AG09309 (cell line): ENCODE results near the gene ZNF507.
"Not testable (repeated sequence)": the region's sequence is repeated elsewhere in the genome, so short reads cannot be mapped to it uniquely, and the experiment has no call there.

Source experiments
- DNase-seq: peaks from one replicate; pipeline ENCODE4 v3.0.0-alpha.2; 2010; ENCODE audit warnings: low read depth
- H3K4me3 ChIP-seq: 2 replicates; pipeline ENCODE4 v1.5.1; 2011; ENCODE audit warnings: mild to moderate bottlenecking, low read depth, low read length, moderate library complexity; ENCODE audit not compliant: control insufficient read depth
- TF ChIP-seq, protein P1 (sequence below): IDR thresholded peaks from 2 replicates; pipeline ENCODE4 v1.5.1; 2011; ENCODE audit warnings: mild to moderate bottlenecking, low read depth, low read length, inconsistent platforms; ENCODE audit not compliant: insufficient read depth, control insufficient read depth; ENCODE audit errors: missing control alignments

The ZNF507 gene

GRCh38 chr19:32415669-32416068 lies 70.3 kb downstream of the ZNF507 start:
- DNase-seq = no peak
- TF ChIP-seq, protein P1, sequence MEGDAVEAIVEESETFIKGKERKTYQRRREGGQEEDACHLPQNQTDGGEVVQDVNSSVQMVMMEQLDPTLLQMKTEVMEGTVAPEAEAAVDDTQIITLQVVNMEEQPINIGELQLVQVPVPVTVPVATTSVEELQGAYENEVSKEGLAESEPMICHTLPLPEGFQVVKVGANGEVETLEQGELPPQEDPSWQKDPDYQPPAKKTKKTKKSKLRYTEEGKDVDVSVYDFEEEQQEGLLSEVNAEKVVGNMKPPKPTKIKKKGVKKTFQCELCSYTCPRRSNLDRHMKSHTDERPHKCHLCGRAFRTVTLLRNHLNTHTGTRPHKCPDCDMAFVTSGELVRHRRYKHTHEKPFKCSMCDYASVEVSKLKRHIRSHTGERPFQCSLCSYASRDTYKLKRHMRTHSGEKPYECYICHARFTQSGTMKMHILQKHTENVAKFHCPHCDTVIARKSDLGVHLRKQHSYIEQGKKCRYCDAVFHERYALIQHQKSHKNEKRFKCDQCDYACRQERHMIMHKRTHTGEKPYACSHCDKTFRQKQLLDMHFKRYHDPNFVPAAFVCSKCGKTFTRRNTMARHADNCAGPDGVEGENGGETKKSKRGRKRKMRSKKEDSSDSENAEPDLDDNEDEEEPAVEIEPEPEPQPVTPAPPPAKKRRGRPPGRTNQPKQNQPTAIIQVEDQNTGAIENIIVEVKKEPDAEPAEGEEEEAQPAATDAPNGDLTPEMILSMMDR = no peak
- no peak overlapping the region for H3K4me3 ChIP-seq

- TF ChIP-seq, protein P1 = no peak
- DNase-seq = no peak
- H3K4me3 ChIP-seq = no peak overlapping the region
Measured at GRCh38 chr19:32416749-32417456, 71.5 kb downstream of the ZNF507 start.

- H3K4me3 ChIP-seq = no peak overlapping the region
- TF ChIP-seq, protein P1 = no peak
- DNase-seq = no peak
Measured at GRCh38 chr19:32418155-32418554, 72.7 kb downstream of the ZNF507 start.

- no peak for DNase-seq
- H3K4me3 ChIP-seq = no peak overlapping the region
- TF ChIP-seq, protein P1 = no peak
Measured at GRCh38 chr19:32421589-32422361, 76.4 kb downstream of the ZNF507 start.

DNA sequence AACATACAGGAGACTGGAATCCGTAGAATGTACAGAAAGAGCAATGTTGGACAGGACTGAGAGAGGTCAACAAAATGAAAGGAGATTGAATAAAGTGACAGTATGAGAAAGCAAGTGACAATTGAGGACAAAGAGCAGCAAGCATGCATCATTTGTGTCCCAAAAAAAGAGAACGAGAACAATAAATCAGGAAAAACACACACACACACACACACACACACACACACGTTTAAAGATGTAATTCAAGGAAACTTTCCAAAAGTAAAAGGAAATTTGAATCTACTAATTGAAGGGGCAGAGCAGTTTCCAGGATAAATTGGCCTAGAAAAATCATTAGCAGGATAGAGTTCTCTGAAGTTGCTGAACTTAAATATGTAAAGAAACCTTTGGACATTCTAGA lies 77.0 kb downstream of the ZNF507 start:
- no peak for DNase-seq
- TF ChIP-seq, protein P1 = no peak
- H3K4me3 ChIP-seq = no peak overlapping the region

DNA sequence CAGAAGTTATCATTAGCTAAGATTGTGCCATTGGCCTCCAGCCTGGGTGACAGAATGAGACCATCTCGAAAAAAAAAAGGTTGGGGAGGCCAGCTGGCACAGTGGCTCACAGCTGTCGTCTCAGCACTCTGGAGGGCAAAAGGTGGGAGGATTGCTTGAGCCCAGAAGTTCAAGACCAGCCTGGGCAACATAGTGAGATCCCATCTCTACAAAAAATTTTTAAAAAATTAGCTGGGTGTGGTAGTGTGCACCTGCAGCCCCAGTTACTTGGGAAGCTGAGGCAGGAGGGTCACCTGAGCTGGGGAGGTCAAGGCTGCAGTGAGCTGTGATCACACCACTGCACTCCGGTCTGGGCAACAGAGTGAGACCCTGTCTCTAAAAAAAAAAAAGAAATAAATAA lies 78.5 kb downstream of the ZNF507 start:
- not testable (repeated sequence) for H3K4me3 ChIP-seq, DNase-seq

GRCh38 chr19:32427536-32427935 lies 82.1 kb downstream of the ZNF507 start:
- no peak overlapping the region for H3K4me3 ChIP-seq
- TF ChIP-seq, protein P1 = no peak
- no peak for DNase-seq
